ENCODE measurements around the gene NAA10. TPM values are rescaled to one million over a fixed set of nuclear protein-coding genes. Genes with fewer than 3 reads are reported as not detected.
A peak's percentile ranks its signal among the peaks of the same experiment; 100 is the strongest.

The NAA10 gene
- total RNA-seq, 6 experiments from 2014 or later: 36.1 to 56.2 (median 39.7) TPM

DNA sequence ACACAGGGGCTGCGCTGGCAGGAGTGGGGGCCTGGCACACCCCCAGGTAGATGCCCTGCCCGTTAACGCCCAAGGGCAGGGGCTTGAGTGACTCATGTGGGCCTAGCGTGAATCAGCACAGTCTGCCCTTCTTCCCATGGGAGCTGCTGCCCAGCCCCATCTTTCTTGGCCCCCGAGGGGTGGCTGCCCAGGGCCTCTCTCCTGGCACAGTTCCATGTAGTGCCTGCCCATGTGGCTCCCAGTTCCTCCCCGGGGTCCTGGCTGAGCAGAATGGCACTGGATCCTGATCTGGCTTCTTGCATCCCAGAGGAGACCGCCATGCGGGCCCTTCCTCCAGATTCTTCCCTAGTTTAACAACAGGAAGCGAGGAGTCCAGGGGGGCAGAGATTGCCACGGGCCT, 32.5 kb downstream of the NAA10 start:
- Histone ChIP-seq H3K9me3 (no peaks in the 10 kb centered on the region), H3K4me1 (no peaks in the 10 kb centered on the region), H3K36me3 (no peaks in the 10 kb centered on the region), H3K27ac (no peak overlapping the region), H3K27me3 (no peaks in the 10 kb centered on the region), H3K4me3 (no peak overlapping the region)
- ATAC-seq: no peak
- no peak for DNase-seq
- TF ChIP-seq, protein P1, sequence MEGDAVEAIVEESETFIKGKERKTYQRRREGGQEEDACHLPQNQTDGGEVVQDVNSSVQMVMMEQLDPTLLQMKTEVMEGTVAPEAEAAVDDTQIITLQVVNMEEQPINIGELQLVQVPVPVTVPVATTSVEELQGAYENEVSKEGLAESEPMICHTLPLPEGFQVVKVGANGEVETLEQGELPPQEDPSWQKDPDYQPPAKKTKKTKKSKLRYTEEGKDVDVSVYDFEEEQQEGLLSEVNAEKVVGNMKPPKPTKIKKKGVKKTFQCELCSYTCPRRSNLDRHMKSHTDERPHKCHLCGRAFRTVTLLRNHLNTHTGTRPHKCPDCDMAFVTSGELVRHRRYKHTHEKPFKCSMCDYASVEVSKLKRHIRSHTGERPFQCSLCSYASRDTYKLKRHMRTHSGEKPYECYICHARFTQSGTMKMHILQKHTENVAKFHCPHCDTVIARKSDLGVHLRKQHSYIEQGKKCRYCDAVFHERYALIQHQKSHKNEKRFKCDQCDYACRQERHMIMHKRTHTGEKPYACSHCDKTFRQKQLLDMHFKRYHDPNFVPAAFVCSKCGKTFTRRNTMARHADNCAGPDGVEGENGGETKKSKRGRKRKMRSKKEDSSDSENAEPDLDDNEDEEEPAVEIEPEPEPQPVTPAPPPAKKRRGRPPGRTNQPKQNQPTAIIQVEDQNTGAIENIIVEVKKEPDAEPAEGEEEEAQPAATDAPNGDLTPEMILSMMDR (IDR thresholded peaks at IDR 0.05): no peak
- no peak for TF ChIP-seq POLR2A (IDR thresholded peaks at IDR 0.05)
- WGBS (ENCODE audit: insufficient coverage, low coverage, low lambda C conversion rate, missing lambda C conversion rate): 18% methylated on average over 2 of the region's 10 CpGs
- intact Hi-C loops (cut with DNase I): no loop called here

- 41% methylated on average over 8 of the region's 8 CpGs for whole genome bisulfite sequencing (ENCODE audit: insufficient coverage, low coverage, low lambda C conversion rate, missing lambda C conversion rate)
- DNase-seq (no peak), ATAC-seq (no peak)
- Histone ChIP-seq H3K4me3 (no peak overlapping the region), H3K9me3 (no peaks in the 10 kb centered on the region), H3K27ac (no peak overlapping the region), H3K4me1 (no peaks in the 10 kb centered on the region), H3K36me3 (no peaks in the 10 kb centered on the region), H3K27me3 (no peaks in the 10 kb centered on the region)
- TF ChIP-seq POLR2A (IDR thresholded peaks at IDR 0.05): no peak
- TF ChIP-seq, protein P1 (IDR thresholded peaks at IDR 0.05): no peak
- intact Hi-C loops (cut with DNase I): no loop called here
These were observed 33.1 kb downstream of the NAA10 start for GRCh38 chrX:153901753-153902140.

GRCh38 chrX:153900831-153901752, 33.7 kb downstream of the NAA10 start:
- H3K4me3 ChIP-seq: no peak overlapping the region
- no peaks in the 10 kb centered on the region for H3K36me3 ChIP-seq
- H3K9me3 ChIP-seq: no peaks in the 10 kb centered on the region
- no peaks in the 10 kb centered on the region for H3K4me1 ChIP-seq
- H3K27ac ChIP-seq: no peak overlapping the region
- no peaks in the 10 kb centered on the region for H3K27me3 ChIP-seq
- DNase-seq (peak in 1 of 3 donors; percentile 32), ATAC-seq (peak; percentile 26 to 63 (median 60))
- 43% methylated on average over 25 of the region's 26 CpGs for WGBS (ENCODE audit: insufficient coverage, low coverage, low lambda C conversion rate, missing lambda C conversion rate)
- no peak for TF ChIP-seq POLR2A (IDR thresholded peaks at IDR 0.05)
- TF ChIP-seq, protein P1 (IDR thresholded peaks at IDR 0.05): no peak
- intact Hi-C loops (cut with DNase I): no loop called here

DNA sequence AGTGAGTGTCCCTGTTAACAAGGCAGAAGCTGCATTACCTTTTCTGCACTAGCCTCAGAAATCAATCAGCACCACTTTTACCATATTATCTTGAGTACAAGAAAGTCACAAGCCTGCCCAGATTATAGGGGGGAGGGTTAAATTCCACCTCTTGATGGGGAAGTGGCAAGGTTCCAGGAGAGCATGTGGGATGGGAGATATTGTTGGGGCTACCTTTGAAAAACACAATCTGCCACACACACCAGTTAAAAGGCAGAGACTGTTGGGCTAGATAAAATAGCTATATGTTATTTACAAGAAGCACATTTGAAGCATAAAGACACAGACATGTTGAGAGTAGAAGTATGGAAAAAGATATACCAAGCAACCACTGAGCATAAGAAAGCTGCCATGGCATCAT, 36.9 kb downstream of the NAA10 start:
- intact Hi-C loops (cut with DNase I): no loop called here
- no peaks in the 10 kb centered on the region for H3K27me3 ChIP-seq
- no peaks in the 10 kb centered on the region for H3K9me3 ChIP-seq
- no peak overlapping the region for H3K4me3 ChIP-seq
- no peak for DNase-seq
- H3K4me1 ChIP-seq: no peaks in the 10 kb centered on the region
- no peak for ATAC-seq
- TF ChIP-seq, protein P1 (IDR thresholded peaks at IDR 0.05): no peak
- no peak for TF ChIP-seq POLR2A (IDR thresholded peaks at IDR 0.05)
- H3K27ac ChIP-seq: no peak overlapping the region
- H3K36me3 ChIP-seq: no peaks in the 10 kb centered on the region
